ENCODE measurements around the gene KLK11.

DNA sequence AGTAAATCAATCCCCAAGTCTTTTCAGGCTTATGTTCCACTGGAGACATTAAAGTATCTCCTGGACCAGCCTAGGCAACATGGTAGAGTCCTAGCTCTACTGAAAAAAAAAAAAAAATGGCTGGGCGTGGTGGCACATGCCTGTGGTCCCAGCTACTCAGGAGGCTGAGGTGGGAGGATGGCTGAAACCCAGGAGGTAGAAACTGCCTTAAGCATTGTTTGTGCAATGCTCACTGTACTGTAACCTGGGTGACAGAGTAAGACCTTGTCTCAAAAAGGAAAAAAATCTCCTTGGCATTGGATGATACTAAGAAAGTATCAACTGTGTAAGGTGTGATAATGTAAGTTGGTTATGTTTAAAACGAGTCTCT is 33.8 kb downstream of the KLK11 start:
- TF ChIP-seq, protein P1, sequence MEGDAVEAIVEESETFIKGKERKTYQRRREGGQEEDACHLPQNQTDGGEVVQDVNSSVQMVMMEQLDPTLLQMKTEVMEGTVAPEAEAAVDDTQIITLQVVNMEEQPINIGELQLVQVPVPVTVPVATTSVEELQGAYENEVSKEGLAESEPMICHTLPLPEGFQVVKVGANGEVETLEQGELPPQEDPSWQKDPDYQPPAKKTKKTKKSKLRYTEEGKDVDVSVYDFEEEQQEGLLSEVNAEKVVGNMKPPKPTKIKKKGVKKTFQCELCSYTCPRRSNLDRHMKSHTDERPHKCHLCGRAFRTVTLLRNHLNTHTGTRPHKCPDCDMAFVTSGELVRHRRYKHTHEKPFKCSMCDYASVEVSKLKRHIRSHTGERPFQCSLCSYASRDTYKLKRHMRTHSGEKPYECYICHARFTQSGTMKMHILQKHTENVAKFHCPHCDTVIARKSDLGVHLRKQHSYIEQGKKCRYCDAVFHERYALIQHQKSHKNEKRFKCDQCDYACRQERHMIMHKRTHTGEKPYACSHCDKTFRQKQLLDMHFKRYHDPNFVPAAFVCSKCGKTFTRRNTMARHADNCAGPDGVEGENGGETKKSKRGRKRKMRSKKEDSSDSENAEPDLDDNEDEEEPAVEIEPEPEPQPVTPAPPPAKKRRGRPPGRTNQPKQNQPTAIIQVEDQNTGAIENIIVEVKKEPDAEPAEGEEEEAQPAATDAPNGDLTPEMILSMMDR (IDR thresholded peaks at IDR 0.05), result no peak
- TF ChIP-seq POLR2A (IDR thresholded peaks at IDR 0.05), result no peak
